Measurements from ENCODE around the gene TTC6. TPM values are rescaled to one million over a fixed set of nuclear protein-coding genes. Genes with fewer than 3 reads are reported as not detected.

TTC6 gene
- total and polyA plus RNA-seq, 10 donors = not detected

DNA sequence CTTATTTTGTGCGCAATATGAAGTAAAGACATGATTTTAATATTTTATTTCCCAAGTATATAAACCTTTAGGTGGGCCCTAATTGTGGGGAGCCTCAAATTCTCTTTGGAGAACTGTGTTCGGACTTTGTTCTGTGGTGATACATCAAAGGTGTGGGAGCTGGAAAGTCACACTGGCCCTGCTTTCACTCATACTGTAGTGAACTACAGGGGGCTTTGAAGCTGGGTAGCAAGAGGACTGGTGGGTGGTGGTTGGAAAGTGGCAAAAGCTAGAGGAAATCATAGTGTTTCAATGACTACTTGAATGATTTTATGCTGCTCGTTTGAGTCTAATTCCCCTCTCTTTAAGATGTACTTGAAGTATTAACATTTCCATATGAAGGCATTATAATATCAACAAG lies 13.2 kb downstream of the TTC6 start:
- intact Hi-C loops (cut with DNase I; ENCODE audit: low total_unique reads) = no loop called here
- WGBS, 5 donors = 70 to 82% (median 79%) methylated on average over 3 of the region's 3 CpGs
- DNase-seq = no peak
- Histone ChIP-seq H3K27me3 (replicated peaks in 1 of 7) (peaks cover 0 to 74% (median 10%) of the 10 kb centered on the region in 7 donors), H3K36me3 (no peaks in the 10 kb centered on the region), H3K4me3 (no peak overlapping the region), H3K9me3 (peaks cover 0 to 26% (median 14%) of the 10 kb centered on the region in 8 donors), H3K27ac (no peak overlapping the region), H3K4me1 (no peaks in the 10 kb centered on the region)
- no peak for TF ChIP-seq POLR2AphosphoS5 (IDR thresholded peaks at IDR 0.05)
- no peak for TF ChIP-seq POLR2A (IDR thresholded peaks at IDR 0.05)
- no peak for TF ChIP-seq CTCF (IDR thresholded peaks at IDR 0.05 in 8 of 11, conservative IDR thresholded peaks at IDR 0.05 in 3 of 11)

DNA sequence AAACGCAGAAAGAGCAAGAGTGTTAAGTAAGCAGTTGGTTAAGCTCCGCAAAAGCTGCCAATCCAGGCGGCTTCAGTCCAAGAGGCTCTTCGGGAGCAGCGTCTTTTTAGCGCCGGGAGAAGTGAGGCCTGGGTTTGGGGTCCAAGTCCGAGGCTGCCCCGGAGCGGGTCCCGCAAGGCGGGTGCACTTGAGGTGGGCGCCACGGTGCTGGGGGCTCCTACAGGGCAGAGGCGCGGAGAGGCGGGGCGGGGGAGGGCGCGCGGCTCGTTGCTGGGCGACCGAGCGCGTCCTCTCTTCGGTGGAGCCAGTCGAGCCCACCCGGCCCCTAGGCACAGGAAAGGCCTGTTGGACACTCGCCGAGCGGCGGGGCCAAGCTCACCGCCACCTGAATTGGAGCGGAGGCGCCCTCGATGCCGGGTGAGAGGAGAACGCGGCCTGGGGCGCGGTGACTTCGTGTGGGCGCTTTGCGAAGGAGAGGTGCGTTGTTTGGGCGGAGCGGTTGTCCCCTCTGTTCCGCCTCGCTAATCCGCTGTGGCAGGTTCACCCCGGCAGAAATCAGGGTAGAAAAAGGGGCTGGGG lies 15.6 kb downstream of the TTC6 start:
- Histone ChIP-seq H3K9me3 (peaks cover 5 to 50% (median 37%) of the 10 kb centered on the region in 8 donors), H3K36me3 (no peaks in the 10 kb centered on the region), H3K4me3 (no peak overlapping the region), H3K27ac (no peak overlapping the region), H3K4me1 (no peaks in the 10 kb centered on the region), H3K27me3 (replicated peaks in 1 of 7) (peaks cover 0 to 50% (median 6%) of the 10 kb centered on the region in 7 donors)
- intact Hi-C loops (cut with DNase I; ENCODE audit: low total_unique reads) = no loop called here
- 16 to 26% (median 18%) methylated on average over 34 to 52 of the region's 52 CpGs for WGBS, 5 donors
- TF ChIP-seq CTCF (IDR thresholded peaks at IDR 0.05 in 8 of 11, conservative IDR thresholded peaks at IDR 0.05 in 3 of 11) (no peak), POLR2A (IDR thresholded peaks at IDR 0.05) (no peak), POLR2AphosphoS5 (IDR thresholded peaks at IDR 0.05) (no peak)
- DNase-seq = no peak

- H3K27ac ChIP-seq = no peak overlapping the region
Observed at GRCh38 chr14:37615582-37616289, 20.3 kb downstream of the TTC6 start.

More at GRCh38 chr14:37615582-37616289, 20.3 kb downstream of the TTC6 start:
- WGBS, 5 donors = 91 to 94% (median 93%) methylated on average over 3 of the region's 3 CpGs
- H3K36me3 ChIP-seq = no peaks in the 10 kb centered on the region
- no peak for DNase-seq
- peaks cover 6 to 85% (median 58%) of the 10 kb centered on the region in 8 donors for H3K9me3 ChIP-seq
- peaks cover 0 to 18% (median 6%) of the 10 kb centered on the region in 7 donors for H3K27me3 ChIP-seq (replicated peaks in 1 of 7)
- no peaks in the 10 kb centered on the region for H3K4me1 ChIP-seq
- intact Hi-C loops (cut with DNase I; ENCODE audit: low total_unique reads) = no loop called here
- TF ChIP-seq POLR2A (IDR thresholded peaks at IDR 0.05) = no peak
- no peak for TF ChIP-seq CTCF (IDR thresholded peaks at IDR 0.05 in 8 of 11, conservative IDR thresholded peaks at IDR 0.05 in 3 of 11)
- no peak overlapping the region for H3K4me3 ChIP-seq
